ENCODE measurements around the gene PLCB1. TPM values are rescaled to one million over a fixed set of nuclear protein-coding genes. Genes with fewer than 3 reads are reported as not detected.
A peak's percentile ranks its signal among the peaks of the same experiment; 100 is the strongest.

Gene PLCB1
- total RNA-seq, 6 experiments from 2014 or later: 17.2 to 25.7 (median 23.1) TPM

- Mint-ChIP-seq H3K27ac (peak overlapping the region; percentile 59), H3K4me1 (ENCODE audit: low read depth) (peaks cover 66% of the 10 kb centered on the region), H3K4me3 (peak overlapping the region; percentile 3), H3K27me3 (ENCODE audit: insufficient read depth) (no peaks in the 10 kb centered on the region; the same call in 1 of the 2 replicates), H3K9me3 (no peaks in the 10 kb centered on the region), H3K36me3 (ENCODE audit: low read depth) (no peaks in the 10 kb centered on the region; the same call in 1 of the 2 replicates)
- TF ChIP-seq CTCF (IDR thresholded peaks at IDR 0.05): no peak
- DNase-seq: peak; percentile 60
Observed at GRCh38 chr20:8545212-8545611, 413.1 kb downstream of the PLCB1 start.

- Mint-ChIP-seq H3K27me3 (ENCODE audit: insufficient read depth) (no peaks in the 10 kb centered on the region; the same call in 1 of the 2 replicates), H3K4me1 (ENCODE audit: low read depth) (peaks cover 67% of the 10 kb centered on the region), H3K27ac (peak overlapping the region; percentile 29; the same call in 1 of the 2 replicates), H3K9me3 (no peaks in the 10 kb centered on the region), H3K4me3 (peak overlapping the region; percentile 0; the same call in 1 of the 2 replicates), H3K36me3 (ENCODE audit: low read depth) (no peaks in the 10 kb centered on the region; the same call in 1 of the 2 replicates)
- no peak for DNase-seq
- TF ChIP-seq CTCF (IDR thresholded peaks at IDR 0.05): no peak
Observed at GRCh38 chr20:8547035-8547650, 415.1 kb downstream of the PLCB1 start.

- Mint-ChIP-seq H3K27me3 (ENCODE audit: insufficient read depth) (peaks cover 3% of the 10 kb centered on the region), H3K9me3 (no peaks in the 10 kb centered on the region), H3K4me1 (ENCODE audit: low read depth) (peaks cover 62% of the 10 kb centered on the region), H3K4me3 (no peak overlapping the region), H3K36me3 (ENCODE audit: low read depth) (no peaks in the 10 kb centered on the region; the same call in 1 of the 2 replicates), H3K27ac (peak overlapping the region; percentile 29; the same call in 1 of the 2 replicates)
- DNase-seq: no peak
- TF ChIP-seq CTCF (IDR thresholded peaks at IDR 0.05): no peak
Observed at GRCh38 chr20:8547968-8548588, 416.0 kb downstream of the PLCB1 start.

- no peaks in the 10 kb centered on the region for H3K9me3 Mint-ChIP-seq
Observed at GRCh38 chr20:8549192-8549591, 417.1 kb downstream of the PLCB1 start.

GRCh38 chr20:8557711-8558110 lies 425.6 kb downstream of the PLCB1 start:
- H3K9me3 Mint-ChIP-seq: peaks cover 15% of the 10 kb centered on the region
- peak; percentile 42 for DNase-seq
- peaks cover 17% of the 10 kb centered on the region for H3K4me1 Mint-ChIP-seq (ENCODE audit: low read depth)
- H3K36me3 Mint-ChIP-seq (ENCODE audit: low read depth): peaks cover 28% of the 10 kb centered on the region
- peak overlapping the region; percentile 45 for H3K27ac Mint-ChIP-seq
- no peak for TF ChIP-seq CTCF (IDR thresholded peaks at IDR 0.05)
- peaks cover 2% of the 10 kb centered on the region; the same call in 1 of the 2 replicates for H3K27me3 Mint-ChIP-seq (ENCODE audit: insufficient read depth)
- H3K4me3 Mint-ChIP-seq: peak overlapping the region; percentile 28

More at GRCh38 chr20:8549192-8549591, 417.1 kb downstream of the PLCB1 start:
- no peak for DNase-seq
- no peak overlapping the region for H3K27ac Mint-ChIP-seq
- H3K36me3 Mint-ChIP-seq (ENCODE audit: low read depth): no peaks in the 10 kb centered on the region; the same call in 1 of the 2 replicates
- no peak for TF ChIP-seq CTCF (IDR thresholded peaks at IDR 0.05)
- H3K27me3 Mint-ChIP-seq (ENCODE audit: insufficient read depth): peaks cover 3% of the 10 kb centered on the region
- no peak overlapping the region for H3K4me3 Mint-ChIP-seq
- peaks cover 55% of the 10 kb centered on the region for H3K4me1 Mint-ChIP-seq (ENCODE audit: low read depth)

All from HFFc6 (cell line).